Hepatocyte (in vitro differentiated cells): ENCODE data around the gene SERINC5. TPM values are rescaled to one million over a fixed set of nuclear protein-coding genes. Genes with fewer than 3 reads are reported as not detected.

Experiments
- DNase-seq: peaks from one replicate; pipeline ENCODE4 v3.0.0-alpha.2; 2016; ENCODE audit warnings: low spot score
- H2AFZ ChIP-seq: fragments of 200-600 bp; sonication (generic); 2 replicates; pipeline ENCODE4 v1.6.0; 2016; ENCODE audit warnings: antibody characterized with exemption, mild to moderate bottlenecking
- H3K27ac ChIP-seq: fragments of 200-600 bp; sonication (generic); 2 replicates; pipeline ENCODE4 v1.5.1; 2016; ENCODE audit warnings: mild to moderate bottlenecking
- H3K27me3 ChIP-seq: fragments of 200-600 bp; sonication (generic); 2 replicates; pipeline ENCODE4 v1.6.1; 2016
- H3K36me3 ChIP-seq: fragments of 200-600 bp; sonication (generic); replicated peaks from 2 replicates; pipeline ENCODE4 v1.5.1; 2016; ENCODE audit warnings: low read depth; ENCODE audit not compliant: insufficient read depth
- H3K4me1 ChIP-seq: fragments of 200-600 bp; sonication (generic); 2 replicates; pipeline ENCODE4 v1.5.1; 2016; ENCODE audit warnings: mild to moderate bottlenecking, moderate library complexity; ENCODE audit not compliant: insufficient read depth
- H3K4me2 ChIP-seq: fragments of 200-600 bp; sonication (generic); 2 replicates; pipeline ENCODE4 v1.6.0; 2016
- H3K4me3 ChIP-seq: fragments of 200-600 bp; sonication (generic); 2 replicates; pipeline ENCODE4 v1.5.1; 2016; ENCODE audit warnings: mild to moderate bottlenecking
- H3K79me2 ChIP-seq: fragments of 200-600 bp; sonication (generic); 2 replicates; pipeline ENCODE4 v1.6.0; 2017; ENCODE audit warnings: mild to moderate bottlenecking
- H3K9me2 ChIP-seq: fragments of 200-600 bp; sonication (generic); replicated peaks from 2 replicates; pipeline ENCODE4 v1.6.0; 2017; ENCODE audit warnings: mild to moderate bottlenecking; ENCODE audit not compliant: insufficient read depth
- H3K9me3 ChIP-seq: fragments of 200-600 bp; sonication (generic); 2 replicates; pipeline ENCODE4 v1.5.1; 2016; ENCODE audit warnings: low read depth, mild to moderate bottlenecking
- H4K20me1 ChIP-seq: fragments of 200-600 bp; sonication (generic); 2 replicates; pipeline ENCODE4 v1.6.0; 2016; ENCODE audit warnings: mild to moderate bottlenecking; ENCODE audit not compliant: insufficient read depth, poor library complexity, severe bottlenecking
- EZH2 ChIP-seq: fragments of 200-600 bp; sonication (generic); IDR thresholded peaks from 2 replicates; pipeline ENCODE4 v1.6.1; 2016; ENCODE audit warnings: antibody characterized with exemption, mild to moderate bottlenecking, borderline replicate concordance
- EZH2phosphoT487 ChIP-seq: fragments of 200-600 bp; sonication (generic); IDR thresholded peaks from one replicate; pipeline ENCODE4 v1.6.1; 2018; ENCODE audit warnings: antibody characterized with exemption, mild to moderate bottlenecking, low read depth, moderate library complexity; ENCODE audit not compliant: unreplicated experiment, severe bottlenecking
- WGBS: methylation state at CpG from one replicate; pipeline ENCODE4 v1.1.6; 2016; ENCODE audit warnings: low lambda C conversion rate; ENCODE audit errors: missing lambda C conversion rate; 5-methylcytosine and 5-hydroxymethylcytosine counted together
- polyA plus RNA-seq: library from polyadenylated mRNA; unstranded; fragments of >200 nt; fragmentation: Nextera tagmentation; extraction: Ambion mirVana; gene quantifications from 2 replicates; pipeline ENCODE4 v1.2.1, GENCODE V29; 2016
- total RNA-seq: library from RNA; depleted of rRNA; stranded (reverse); fragments of >200 nt; gene quantifications from 2 replicates; pipeline ENCODE4 v1.2.3, GENCODE V29; 2014
- TF ChIP-seq, protein P1 (sequence below): fragments of 200-600 bp; sonication (generic); IDR thresholded peaks from 2 replicates; pipeline ENCODE4 v1.5.1; 2016; ENCODE audit warnings: antibody characterized with exemption, mild to moderate bottlenecking; ENCODE audit not compliant: poor library complexity

Gene SERINC5
- total and polyA plus RNA-seq, 2 experiments from 2014 or later: 19.3 to 70.2 TPM

DNA sequence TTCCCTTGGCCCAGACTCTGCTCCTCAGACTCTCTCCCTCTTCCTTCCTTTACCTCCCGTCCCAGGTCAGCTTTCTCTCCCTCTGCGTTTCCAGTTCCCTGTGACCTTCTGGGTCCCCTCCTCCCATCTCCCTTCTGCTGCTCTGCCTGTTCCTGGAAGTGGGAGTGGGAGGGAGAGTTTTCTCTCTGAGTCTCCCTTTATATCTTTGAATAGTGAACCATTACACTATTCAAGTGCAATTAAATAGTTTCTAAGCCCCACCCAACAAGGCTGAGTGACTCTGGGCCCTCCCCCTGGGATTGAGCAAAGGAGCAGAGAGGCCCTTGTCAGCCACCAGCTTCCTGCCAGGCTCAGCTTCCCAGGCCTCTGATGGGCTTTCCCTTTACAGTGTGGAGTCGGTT lies 185.9 kb downstream of the SERINC5 start:
- no peak overlapping the region for H3K4me3 ChIP-seq
- H3K27me3 ChIP-seq: no peaks in the 10 kb centered on the region
- no peaks in the 10 kb centered on the region for H3K9me3 ChIP-seq
- no peaks in the 10 kb centered on the region for H4K20me1 ChIP-seq
- DNase-seq: no peak
- TF ChIP-seq EZH2phosphoT487 (no peak), EZH2 (no peak)
- TF ChIP-seq, protein P1, sequence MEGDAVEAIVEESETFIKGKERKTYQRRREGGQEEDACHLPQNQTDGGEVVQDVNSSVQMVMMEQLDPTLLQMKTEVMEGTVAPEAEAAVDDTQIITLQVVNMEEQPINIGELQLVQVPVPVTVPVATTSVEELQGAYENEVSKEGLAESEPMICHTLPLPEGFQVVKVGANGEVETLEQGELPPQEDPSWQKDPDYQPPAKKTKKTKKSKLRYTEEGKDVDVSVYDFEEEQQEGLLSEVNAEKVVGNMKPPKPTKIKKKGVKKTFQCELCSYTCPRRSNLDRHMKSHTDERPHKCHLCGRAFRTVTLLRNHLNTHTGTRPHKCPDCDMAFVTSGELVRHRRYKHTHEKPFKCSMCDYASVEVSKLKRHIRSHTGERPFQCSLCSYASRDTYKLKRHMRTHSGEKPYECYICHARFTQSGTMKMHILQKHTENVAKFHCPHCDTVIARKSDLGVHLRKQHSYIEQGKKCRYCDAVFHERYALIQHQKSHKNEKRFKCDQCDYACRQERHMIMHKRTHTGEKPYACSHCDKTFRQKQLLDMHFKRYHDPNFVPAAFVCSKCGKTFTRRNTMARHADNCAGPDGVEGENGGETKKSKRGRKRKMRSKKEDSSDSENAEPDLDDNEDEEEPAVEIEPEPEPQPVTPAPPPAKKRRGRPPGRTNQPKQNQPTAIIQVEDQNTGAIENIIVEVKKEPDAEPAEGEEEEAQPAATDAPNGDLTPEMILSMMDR: no peak
- H2AFZ ChIP-seq: no peak overlapping the region
- no peak overlapping the region for H3K27ac ChIP-seq
- H3K9me2 ChIP-seq: no peaks in the 10 kb centered on the region
- H3K36me3 ChIP-seq: no peaks in the 10 kb centered on the region
- 59% methylated on average over 3 of the region's 3 CpGs for WGBS
- H3K79me2 ChIP-seq: no peaks in the 10 kb centered on the region
- no peak overlapping the region for H3K4me2 ChIP-seq
- H3K4me1 ChIP-seq: no peaks in the 10 kb centered on the region

GRCh38 chr5:80069251-80069800 lies 186.5 kb downstream of the SERINC5 start:
- TF ChIP-seq EZH2phosphoT487 (no peak), EZH2 (no peak)
- TF ChIP-seq, protein P1: no peak
- H3K27ac ChIP-seq: no peak overlapping the region

DNA sequence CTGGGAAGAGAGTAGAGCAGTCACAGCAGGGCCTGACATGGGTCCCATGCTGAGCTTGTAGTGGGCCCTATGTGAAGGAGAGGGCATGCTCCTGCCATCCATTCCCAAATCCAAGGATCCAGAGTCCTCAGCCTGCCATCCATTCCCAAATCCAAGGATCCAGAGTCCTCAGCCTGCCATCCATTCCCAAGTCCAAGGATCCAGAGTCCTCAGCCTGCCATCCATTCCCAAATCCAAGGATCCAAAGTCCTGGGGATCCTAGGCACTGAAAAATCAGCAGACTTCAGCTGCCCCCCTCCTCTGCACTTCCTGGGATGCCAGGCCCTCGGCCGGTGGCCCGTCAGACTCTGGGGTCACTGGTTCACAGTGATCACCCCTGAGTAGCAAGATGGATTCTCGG lies 187.1 kb downstream of the SERINC5 start:
- H4K20me1 ChIP-seq: no peaks in the 10 kb centered on the region
- no peak overlapping the region for H3K27ac ChIP-seq
- no peaks in the 10 kb centered on the region for H3K79me2 ChIP-seq
- H3K9me3 ChIP-seq: no peaks in the 10 kb centered on the region
- no peaks in the 10 kb centered on the region for H3K9me2 ChIP-seq
- no peaks in the 10 kb centered on the region for H3K4me1 ChIP-seq
- DNase-seq: no peak
- H2AFZ ChIP-seq: no peak overlapping the region
- 95% methylated on average over 4 of the region's 4 CpGs for WGBS
- no peak overlapping the region for H3K4me2 ChIP-seq
- no peak overlapping the region for H3K4me3 ChIP-seq
- H3K36me3 ChIP-seq: no peaks in the 10 kb centered on the region
- H3K27me3 ChIP-seq: no peaks in the 10 kb centered on the region
- TF ChIP-seq EZH2 (no peak), EZH2phosphoT487 (no peak)
- TF ChIP-seq, protein P1: no peak

More at GRCh38 chr5:80069251-80069800, 186.5 kb downstream of the SERINC5 start:
- no peak overlapping the region for H2AFZ ChIP-seq
- no peaks in the 10 kb centered on the region for H3K79me2 ChIP-seq
- WGBS: 75% methylated on average over 4 of the region's 4 CpGs
- no peak overlapping the region for H3K4me2 ChIP-seq
- H3K9me3 ChIP-seq: no peaks in the 10 kb centered on the region
- H3K9me2 ChIP-seq: no peaks in the 10 kb centered on the region
- no peak overlapping the region for H3K4me3 ChIP-seq
- no peak for DNase-seq
- H3K27me3 ChIP-seq: no peaks in the 10 kb centered on the region
- H4K20me1 ChIP-seq: no peaks in the 10 kb centered on the region
- H3K4me1 ChIP-seq: no peaks in the 10 kb centered on the region
- no peaks in the 10 kb centered on the region for H3K36me3 ChIP-seq

GRCh38 chr5:80068246-80068636 lies 187.6 kb downstream of the SERINC5 start:
- TF ChIP-seq, protein P1: no peak
- TF ChIP-seq EZH2 (no peak), EZH2phosphoT487 (no peak)
- H4K20me1 ChIP-seq: no peaks in the 10 kb centered on the region
- no peaks in the 10 kb centered on the region for H3K9me2 ChIP-seq
- 93% methylated on average over 5 of the region's 5 CpGs for WGBS
- H2AFZ ChIP-seq: no peak overlapping the region
- H3K4me3 ChIP-seq: no peak overlapping the region
- H3K9me3 ChIP-seq: no peaks in the 10 kb centered on the region
- DNase-seq: no peak
- no peaks in the 10 kb centered on the region for H3K79me2 ChIP-seq
- no peaks in the 10 kb centered on the region for H3K36me3 ChIP-seq
- no peaks in the 10 kb centered on the region for H3K4me1 ChIP-seq
- no peak overlapping the region for H3K27ac ChIP-seq
- no peaks in the 10 kb centered on the region for H3K27me3 ChIP-seq
- no peak overlapping the region for H3K4me2 ChIP-seq
